LNCAP (cell line): ENCODE data around the gene GRIK4.

Experiments
- TF ChIP-seq, protein P1 (sequence below): fragments of 450-650 bp; IDR thresholded peaks from 2 replicates; pipeline ENCODE4 v1.5.1; 2017; ENCODE audit warnings: mild to moderate bottlenecking

GRIK4 gene

DNA sequence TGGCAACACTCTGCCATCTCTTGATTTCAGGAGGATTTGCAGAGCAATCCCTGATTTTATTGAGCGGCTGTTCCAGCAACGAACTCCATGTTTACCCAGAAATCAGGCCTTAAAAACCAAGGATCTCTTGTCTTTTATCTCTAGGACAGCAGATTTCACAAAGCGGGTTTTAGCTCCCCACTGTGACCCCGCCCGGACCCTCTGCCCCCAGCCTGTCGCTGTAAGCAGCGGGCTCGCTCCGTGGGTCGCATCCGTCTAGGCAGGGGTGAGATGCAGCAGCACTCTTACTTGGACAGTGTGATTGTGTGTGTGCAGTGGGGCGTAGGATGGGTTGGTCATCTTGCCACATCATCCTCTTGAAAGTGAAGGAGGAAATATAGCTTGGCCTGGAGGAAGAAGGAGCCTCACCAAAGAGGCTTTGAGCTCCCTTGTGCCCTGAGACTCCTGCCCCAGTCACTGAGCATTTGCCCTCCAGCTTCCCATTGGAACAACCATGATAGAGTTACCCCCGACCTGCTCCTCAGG, 323.2 kb downstream of the GRIK4 start:
- TF ChIP-seq, protein P1, sequence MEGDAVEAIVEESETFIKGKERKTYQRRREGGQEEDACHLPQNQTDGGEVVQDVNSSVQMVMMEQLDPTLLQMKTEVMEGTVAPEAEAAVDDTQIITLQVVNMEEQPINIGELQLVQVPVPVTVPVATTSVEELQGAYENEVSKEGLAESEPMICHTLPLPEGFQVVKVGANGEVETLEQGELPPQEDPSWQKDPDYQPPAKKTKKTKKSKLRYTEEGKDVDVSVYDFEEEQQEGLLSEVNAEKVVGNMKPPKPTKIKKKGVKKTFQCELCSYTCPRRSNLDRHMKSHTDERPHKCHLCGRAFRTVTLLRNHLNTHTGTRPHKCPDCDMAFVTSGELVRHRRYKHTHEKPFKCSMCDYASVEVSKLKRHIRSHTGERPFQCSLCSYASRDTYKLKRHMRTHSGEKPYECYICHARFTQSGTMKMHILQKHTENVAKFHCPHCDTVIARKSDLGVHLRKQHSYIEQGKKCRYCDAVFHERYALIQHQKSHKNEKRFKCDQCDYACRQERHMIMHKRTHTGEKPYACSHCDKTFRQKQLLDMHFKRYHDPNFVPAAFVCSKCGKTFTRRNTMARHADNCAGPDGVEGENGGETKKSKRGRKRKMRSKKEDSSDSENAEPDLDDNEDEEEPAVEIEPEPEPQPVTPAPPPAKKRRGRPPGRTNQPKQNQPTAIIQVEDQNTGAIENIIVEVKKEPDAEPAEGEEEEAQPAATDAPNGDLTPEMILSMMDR = no peak

DNA sequence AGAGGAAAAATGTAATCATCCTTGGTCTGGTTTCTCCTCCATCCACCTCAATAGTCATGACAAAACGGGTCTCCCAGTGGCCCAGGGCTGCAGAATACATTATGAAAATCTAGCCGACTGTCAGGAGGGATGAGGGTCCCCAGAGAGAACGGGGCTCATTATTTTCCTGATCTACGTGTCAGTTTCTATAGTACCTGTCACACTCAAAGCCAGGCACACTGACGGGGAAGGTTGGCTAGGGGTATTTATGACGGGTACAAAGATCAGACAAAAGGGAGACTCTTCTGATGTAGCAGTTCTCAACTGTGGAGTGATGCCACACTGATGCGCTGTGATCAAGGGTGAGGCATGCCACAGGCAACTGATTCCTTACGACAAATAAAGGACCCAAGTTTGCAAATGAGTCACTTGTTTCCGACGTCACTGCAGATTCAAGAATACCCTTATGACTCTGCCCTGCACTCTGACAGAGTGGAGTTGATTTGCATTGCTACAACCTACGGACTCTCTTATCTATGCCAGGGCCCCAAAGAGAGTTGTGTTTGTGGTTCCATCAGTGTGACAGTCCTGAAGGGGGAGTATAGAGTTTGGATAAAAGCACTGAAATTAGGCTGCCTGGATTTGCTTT, 324.2 kb downstream of the GRIK4 start:
- TF ChIP-seq, protein P1 = no peak

GRCh38 chr11:120837696-120838095, 326.1 kb downstream of the GRIK4 start:
- TF ChIP-seq, protein P1 = no peak

- TF ChIP-seq, protein P1 = no peak
These were observed 327.7 kb downstream of the GRIK4 start for GRCh38 chr11:120839201-120839600.

DNA sequence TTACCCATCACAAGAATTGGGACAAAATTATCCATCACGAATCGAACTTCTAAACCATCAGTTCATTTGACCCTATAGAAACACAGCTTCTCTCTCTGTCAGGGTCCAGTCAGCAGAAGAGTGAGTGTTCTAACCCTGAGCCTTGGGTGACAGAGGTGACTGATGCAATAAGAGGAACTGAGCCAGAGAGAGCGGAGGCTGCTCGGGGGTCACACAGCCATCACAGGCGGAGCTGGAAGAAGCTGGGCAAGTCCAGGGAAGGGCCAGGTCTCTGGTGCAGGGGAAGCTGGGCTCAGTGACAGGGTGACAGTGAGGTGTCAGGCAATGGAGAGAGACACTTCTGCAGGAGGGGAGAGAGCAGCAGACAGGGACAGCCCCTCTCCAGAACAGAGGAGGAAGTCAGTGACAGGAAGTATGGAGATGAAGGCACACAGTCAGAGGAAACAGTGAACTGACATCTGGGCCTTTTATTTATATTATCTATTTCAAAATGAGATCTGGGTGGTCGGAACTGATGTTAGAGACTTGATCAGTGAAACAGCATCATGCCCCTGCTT, 328.4 kb downstream of the GRIK4 start:
- TF ChIP-seq, protein P1 = no peak

- TF ChIP-seq, protein P1 = no peak
These were observed 329.1 kb downstream of the GRIK4 start for GRCh38 chr11:120840661-120841060.

DNA sequence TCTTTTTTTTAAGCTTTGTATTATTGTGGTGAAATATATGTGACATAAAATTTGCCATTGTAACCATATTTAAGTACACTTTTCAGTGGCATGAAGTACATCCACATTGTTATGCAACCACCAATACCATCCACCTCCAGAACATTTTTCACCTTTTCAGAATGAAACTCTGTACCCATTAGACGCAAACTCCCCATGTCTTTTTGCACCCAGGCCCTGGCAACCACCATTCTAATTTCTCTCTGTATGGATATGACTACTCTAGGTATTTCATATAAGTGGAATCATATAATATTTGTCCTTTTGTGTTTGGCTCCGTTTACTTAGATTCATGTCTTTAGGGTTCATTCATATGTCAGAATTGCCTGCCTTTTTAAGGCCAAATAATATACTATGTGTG, 329.5 kb downstream of the GRIK4 start:
- TF ChIP-seq, protein P1 = no peak
